Thymus (tissue), 11 donors: Measurements from ENCODE around the gene NUDT15. TPM values are rescaled to one million over a fixed set of nuclear protein-coding genes. Genes with fewer than 3 reads are reported as not detected.

ENCODE experiments used
- DNase-seq, 9 donors: peaks; one replicate each; pipeline ENCODE4 v3.0.0-alpha.2; 2013; ENCODE audit warnings: low spot score in 9 of 9, low read depth in 6 of 9, missing footprints in 1 of 9
- H3K27ac ChIP-seq, 2 donors: one replicate each; pipeline ENCODE4 v1.5.1; 2013; ENCODE audit warnings: control low read depth in 1 of 2, low read depth in 1 of 2, low read length in 1 of 2, mild to moderate bottlenecking in 1 of 2, moderate library complexity in 1 of 2
- H3K27me3 ChIP-seq, 2 donors: one replicate each; pipeline ENCODE4 v1.5.1; 2013; ENCODE audit warnings: low read length in 1 of 2; ENCODE audit not compliant: control insufficient read depth in 2 of 2, insufficient read depth in 1 of 2
- H3K36me3 ChIP-seq, 2 donors: one replicate each; pipeline ENCODE4 v1.5.1; 2013; ENCODE audit warnings: low read length in 1 of 2, mild to moderate bottlenecking in 1 of 2, moderate library complexity in 1 of 2; ENCODE audit not compliant: control insufficient read depth in 2 of 2, insufficient read depth in 2 of 2
- H3K4me1 ChIP-seq, 2 donors: one replicate each; pipeline ENCODE4 v1.5.1; 2013; ENCODE audit warnings: low read length in 2 of 2; ENCODE audit not compliant: control insufficient read depth in 2 of 2, insufficient read depth in 2 of 2
- H3K4me3 ChIP-seq, 2 donors: one replicate each; pipeline ENCODE4 v1.5.1; 2013; ENCODE audit warnings: low read length in 2 of 2, control low read depth in 1 of 2, mild to moderate bottlenecking in 1 of 2
- H3K9me3 ChIP-seq, 2 donors: one replicate each; pipeline ENCODE4 v1.5.1; 2013; ENCODE audit warnings: low read length in 1 of 2, mild to moderate bottlenecking in 1 of 2; ENCODE audit not compliant: control insufficient read depth in 2 of 2, insufficient read depth in 1 of 2
- WGBS: extraction: QIAGEN DNeasy Blood & Tissue Kit; methylation state at CpG from one replicate; pipeline ENCODE4 v1.1.7; 2013; 5-methylcytosine and 5-hydroxymethylcytosine counted together
- polyA plus RNA-seq: library from polyadenylated mRNA; stranded (reverse); fragments of 200-250 nt; gene quantifications from one replicate; pipeline ENCODE4 v1.2.3, GENCODE V29; 2013
- total RNA-seq: library from RNA; stranded (reverse); fragments of 120-200 nt; gene quantifications from one replicate; pipeline ENCODE4 v1.2.4, GENCODE V29; 2013
- donor health status: healthy.

Gene NUDT15
- total and polyA plus RNA-seq, 2 donors = 11.9 to 12.8 TPM

- Histone ChIP-seq H3K4me1 (peaks cover 8 to 12% of the 10 kb centered on the region in 2 donors), H3K4me3 (no peak overlapping the region), H3K27ac (no peak overlapping the region), H3K9me3 (peaks cover 0 to 5% of the 10 kb centered on the region in 2 donors), H3K36me3 (no peaks in the 10 kb centered on the region), H3K27me3 (no peaks in the 10 kb centered on the region)
- no peak for DNase-seq
- WGBS = 89% methylated on average over 3 of the region's 3 CpGs
Observed at GRCh38 chr13:48096670-48097069, 59.1 kb downstream of the NUDT15 start.

Other genes with a start within 250 kb of the NUDT15 start
- 40.2 TPM for gene SUCLA2, start 36.5 kb upstream of the NUDT15 start, total RNA-seq
- 31.4 TPM for gene SUCLA2, start 36.5 kb upstream of the NUDT15 start, polyA plus RNA-seq
- 45.3 TPM for gene MED4, start 57.4 kb downstream of the NUDT15 start, total RNA-seq
- gene MED4, start 57.4 kb downstream of the NUDT15 start, polyA plus RNA-seq = 97.3 TPM
- 240 TPM for gene ITM2B, start 195.5 kb downstream of the NUDT15 start, total RNA-seq
- gene ITM2B, start 195.5 kb downstream of the NUDT15 start, polyA plus RNA-seq = 720 TPM